Activated CD8-positive, alpha-beta T cell treated with anti-CD3 and anti-CD28 coated beads, Interleukin-2, amount 10 ng/mL, durations not matched to agents 7 days and 5 days (primary cell): ENCODE results near the gene KRT26. TPM values are rescaled to one million over a fixed set of nuclear protein-coding genes. Genes with fewer than 3 reads are reported as not detected.

ENCODE experiments used
- ATAC-seq: fragments of 150-1000 bp; cut with Tn5 transposase; one replicate; pipeline ENCODE4 v1.10.0; 2021; ENCODE audit warnings: moderate library complexity
- CTCF ChIA-PET: fragments of 350-600 bp; sonication (Branson Sonifier 250); formaldehyde crosslinking; loops from one replicate; lab custom pipeline; 2021; ENCODE audit warnings: antibody characterized with exemption; lab: Charles Lee
- POLR2A ChIA-PET: fragments of 350-600 bp; sonication (Branson Sonifier 250); formaldehyde crosslinking; loops from one replicate; lab custom pipeline; 2021; ENCODE audit warnings: antibody characterized with exemption; lab: Charles Lee
- DNase-seq: peaks from one replicate; pipeline ENCODE4 v3.0.0-alpha.2; 2020
- H3K27ac Mint-ChIP-seq: one replicate; pipeline ENCODE4 v1.8.0; 2021; ENCODE audit warnings: mild to moderate bottlenecking, mixed read lengths
- H3K27me3 Mint-ChIP-seq: one replicate; pipeline ENCODE4 v1.8.0; 2021; ENCODE audit warnings: low read depth, mixed read lengths
- H3K36me3 Mint-ChIP-seq: one replicate; pipeline ENCODE4 v1.8.0; 2021; ENCODE audit warnings: low read depth, mixed read lengths
- H3K4me1 Mint-ChIP-seq: one replicate; pipeline ENCODE4 v1.8.0; 2021; ENCODE audit warnings: low read depth, mixed read lengths
- H3K4me3 Mint-ChIP-seq: one replicate; pipeline ENCODE4 v1.8.0; 2021; ENCODE audit warnings: mild to moderate bottlenecking, mixed read lengths
- H3K9me3 Mint-ChIP-seq: one replicate; pipeline ENCODE4 v1.8.0; 2022; ENCODE audit warnings: mixed read lengths; ENCODE audit not compliant: insufficient read depth
- total RNA-seq, 2 experiments: library from RNA; stranded (reverse); gene quantifications; one replicate each; pipeline ENCODE4 v1.2.3, GENCODE V29; 2021

The KRT26 gene
- total RNA-seq, 2 experiments from 2014 or later: not detected

DNA sequence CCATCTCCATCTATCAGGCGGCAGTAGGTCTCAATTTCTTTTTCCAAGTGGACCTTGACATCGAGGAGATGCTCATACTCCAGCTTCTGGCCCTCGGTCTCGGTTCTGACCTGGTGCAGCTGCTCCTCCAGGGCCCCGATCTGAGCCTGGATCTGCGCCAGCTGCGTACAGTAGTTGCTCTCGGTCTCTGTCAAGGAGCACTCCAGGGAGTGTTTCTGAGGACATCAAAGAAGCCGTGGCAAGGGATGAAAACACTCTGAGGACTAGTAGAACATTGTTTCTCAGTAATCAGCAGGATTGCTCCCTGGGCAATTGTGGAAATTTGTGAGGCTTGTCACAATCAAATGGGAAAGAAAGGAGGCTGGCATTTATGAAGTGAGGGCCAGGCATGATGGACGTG, 21.8 kb upstream of the KRT26 start:
- ChIA-PET POLR2A (no interaction called here), CTCF (no interaction called here)
- H3K4me1 Mint-ChIP-seq: no peaks in the 10 kb centered on the region
- no peak overlapping the region for H3K27ac Mint-ChIP-seq
- no peaks in the 10 kb centered on the region for H3K36me3 Mint-ChIP-seq
- ATAC-seq (no peak), DNase-seq (no peak)
- peaks cover 22% of the 10 kb centered on the region for H3K27me3 Mint-ChIP-seq
- no peaks in the 10 kb centered on the region for H3K9me3 Mint-ChIP-seq
- H3K4me3 Mint-ChIP-seq: no peak overlapping the region

DNA sequence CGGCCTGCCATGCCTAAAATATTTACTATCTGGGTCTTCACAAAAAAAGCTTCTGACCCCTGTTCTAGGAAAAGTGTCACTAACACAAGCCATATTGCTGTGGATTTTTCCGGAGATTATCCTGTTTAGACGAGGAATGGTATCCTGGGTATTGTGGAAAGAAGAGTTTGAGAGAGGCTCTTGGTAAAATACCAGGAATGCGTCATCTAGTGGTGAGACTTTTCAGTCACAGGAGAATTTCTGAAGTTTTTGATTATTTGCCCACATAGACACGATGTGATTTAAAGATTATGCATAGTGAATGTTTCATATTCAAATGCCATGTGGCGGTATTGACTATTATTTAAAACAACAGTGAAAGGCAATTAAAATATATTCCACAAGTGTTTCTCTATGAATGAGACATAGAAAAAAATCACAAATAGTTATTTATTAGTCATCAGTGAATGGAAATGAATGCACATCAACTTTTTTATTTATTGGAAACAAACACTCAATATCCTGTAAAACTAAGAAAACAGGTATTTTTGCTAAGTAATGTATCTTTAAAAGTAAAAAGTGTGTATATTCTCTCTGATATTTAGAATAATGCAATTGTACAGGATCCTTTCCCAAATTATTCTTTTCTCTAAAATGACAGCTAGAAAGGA, 19.9 kb upstream of the KRT26 start:
- DNase-seq (no peak), ATAC-seq (no peak)
- Mint-ChIP-seq H3K27ac (no peak overlapping the region), H3K36me3 (no peaks in the 10 kb centered on the region), H3K27me3 (peaks cover 21% of the 10 kb centered on the region), H3K9me3 (no peaks in the 10 kb centered on the region), H3K4me3 (no peak overlapping the region), H3K4me1 (no peaks in the 10 kb centered on the region)
- ChIA-PET CTCF (interaction anchor here (0.8 to 1.2 kb wide), 2 partner anchors 172 to 176 kb away, joined by 3 read pairs; no protein-coding TSS in a partner anchor), POLR2A (no interaction called here)

DNA sequence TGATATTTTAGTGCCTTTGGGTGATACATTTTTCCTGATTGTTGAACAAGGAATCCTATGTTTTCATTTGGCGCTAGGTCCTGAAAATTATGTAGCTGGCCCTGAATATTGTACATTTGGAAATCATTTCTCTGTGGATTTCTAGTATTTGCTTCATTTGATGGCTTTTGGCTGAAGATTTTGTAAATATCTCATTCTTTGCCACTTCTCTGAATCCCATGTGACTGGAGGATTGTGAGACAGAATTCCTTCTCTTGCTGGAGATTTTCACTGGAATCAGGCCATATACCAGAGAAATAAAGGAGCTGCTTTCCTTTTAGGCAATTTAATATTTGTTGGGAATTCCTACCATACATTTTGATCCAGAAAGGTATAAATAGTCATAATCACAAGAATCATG, 19.1 kb upstream of the KRT26 start:
- Mint-ChIP-seq H3K4me3 (no peak overlapping the region), H3K27ac (no peak overlapping the region), H3K9me3 (no peaks in the 10 kb centered on the region), H3K36me3 (no peaks in the 10 kb centered on the region), H3K4me1 (no peaks in the 10 kb centered on the region), H3K27me3 (peaks cover 19% of the 10 kb centered on the region)
- ChIA-PET CTCF (interaction anchor here (0.8 to 1.2 kb wide), 2 partner anchors 171 to 175 kb away, joined by 3 read pairs; no protein-coding TSS in a partner anchor), POLR2A (no interaction called here)
- no peak for ATAC-seq
- no peak for DNase-seq

GRCh38 chr17:40782450-40782849, 10.4 kb upstream of the KRT26 start, which contains the start of gene KRT27:
Gene KRT27, minus strand, starts transcription at chr17:40782550. Its CDS starts 57 bp downstream, at chr17:40782493.
- ChIA-PET POLR2A (no interaction called here), CTCF (no interaction called here)
- DNase-seq (no peak), ATAC-seq (no peak)
- H3K9me3 Mint-ChIP-seq: no peaks in the 10 kb centered on the region
- peaks cover 31% of the 10 kb centered on the region for H3K27me3 Mint-ChIP-seq
- H3K27ac Mint-ChIP-seq: no peak within 1 kb of the TSS
- H3K4me1 Mint-ChIP-seq: no peaks in the 10 kb centered on the region
- H3K4me3 Mint-ChIP-seq: no peak within 1 kb of the TSS
- no peaks in the 10 kb centered on the region for H3K36me3 Mint-ChIP-seq

DNA sequence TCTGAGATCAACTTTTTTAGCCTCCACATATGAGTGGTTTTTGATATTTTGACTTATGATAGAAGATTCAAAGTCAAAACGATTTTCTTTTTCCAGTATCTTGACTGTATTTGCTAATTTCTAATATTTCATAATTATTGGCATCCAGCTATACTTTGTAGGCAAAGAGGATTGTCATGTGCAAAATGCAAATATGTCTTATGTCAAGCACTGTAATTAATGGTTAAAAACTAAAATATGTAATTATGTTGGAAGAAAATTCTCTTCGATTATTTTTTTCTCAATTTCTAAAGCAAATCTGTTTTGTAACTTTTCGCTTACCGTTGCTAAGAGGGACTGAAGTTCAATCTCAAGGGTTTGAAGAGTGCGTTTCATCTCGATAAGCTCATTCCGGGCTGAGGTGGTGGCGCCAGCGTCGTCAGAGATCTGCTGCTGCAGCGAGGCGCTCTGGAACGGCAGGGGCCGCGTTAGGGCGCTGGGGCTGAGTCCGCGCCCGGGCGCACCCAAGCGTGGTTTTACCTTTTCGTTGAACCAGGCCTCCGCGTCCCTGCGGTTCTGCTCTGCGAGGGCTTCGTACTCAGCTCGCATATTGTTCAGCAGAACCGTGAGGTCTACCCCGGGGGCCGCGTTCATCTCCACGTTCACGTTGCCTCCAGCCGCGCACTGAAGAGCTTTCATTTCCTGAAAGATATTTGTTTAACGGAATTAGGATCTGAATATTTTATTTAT, 7.3 kb upstream of the KRT26 start:
- no peak for ATAC-seq
- Mint-ChIP-seq H3K9me3 (no peaks in the 10 kb centered on the region), H3K4me1 (no peaks in the 10 kb centered on the region), H3K36me3 (no peaks in the 10 kb centered on the region), H3K27ac (no peak overlapping the region), H3K27me3 (peaks cover 49% of the 10 kb centered on the region), H3K4me3 (peak overlapping the region; percentile 29)
- DNase-seq: no peak
- POLR2A ChIA-PET: no interaction called here
- CTCF ChIA-PET: interaction anchor here (0.7 to 1.0 kb wide), 2 partner anchors 160 to 1266 kb away, joined by 3 to 4 read pairs; no protein-coding TSS in a partner anchor

GRCh38 chr17:40778461-40778860, 6.5 kb upstream of the KRT26 start:
- H3K27me3 Mint-ChIP-seq: peaks cover 52% of the 10 kb centered on the region
- H3K36me3 Mint-ChIP-seq: no peaks in the 10 kb centered on the region
- H3K4me1 Mint-ChIP-seq: no peaks in the 10 kb centered on the region
- DNase-seq (no peak), ATAC-seq (no peak)
- no peaks in the 10 kb centered on the region for H3K9me3 Mint-ChIP-seq
- no peak overlapping the region for H3K4me3 Mint-ChIP-seq
- H3K27ac Mint-ChIP-seq: no peak overlapping the region
- ChIA-PET POLR2A (interaction anchor here (0.6 kb wide), 1 partner anchor 295 kb away, joined by 3 read pairs; no protein-coding TSS in a partner anchor), CTCF (no interaction called here)

DNA sequence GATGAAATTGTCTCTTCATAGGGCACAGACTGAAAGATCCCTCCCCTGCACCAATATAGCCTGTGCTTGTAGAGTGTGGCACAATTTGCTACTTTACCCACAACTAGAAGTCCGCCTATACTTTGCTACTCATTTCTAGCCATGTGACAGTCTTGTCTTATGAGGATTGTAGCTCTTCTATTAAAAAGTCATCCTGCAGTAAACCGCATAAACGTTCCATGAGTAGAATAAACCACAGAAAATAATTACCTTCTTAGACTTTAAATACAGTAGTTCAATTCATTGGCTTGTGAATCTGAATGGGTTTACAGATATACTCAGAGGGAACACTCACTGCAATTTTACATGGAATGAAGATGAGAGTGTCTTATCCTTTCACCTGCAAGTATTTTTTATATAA, 6.0 kb upstream of the KRT26 start:
- ATAC-seq: no peak
- ChIA-PET CTCF (no interaction called here), POLR2A (interaction anchor here (0.6 kb wide), 1 partner anchor 296 kb away, joined by 3 read pairs; no protein-coding TSS in a partner anchor)
- DNase-seq: no peak
- Mint-ChIP-seq H3K27ac (no peak overlapping the region), H3K4me1 (no peaks in the 10 kb centered on the region), H3K27me3 (peaks cover 47% of the 10 kb centered on the region), H3K4me3 (no peak overlapping the region), H3K36me3 (no peaks in the 10 kb centered on the region), H3K9me3 (no peaks in the 10 kb centered on the region)

DNA sequence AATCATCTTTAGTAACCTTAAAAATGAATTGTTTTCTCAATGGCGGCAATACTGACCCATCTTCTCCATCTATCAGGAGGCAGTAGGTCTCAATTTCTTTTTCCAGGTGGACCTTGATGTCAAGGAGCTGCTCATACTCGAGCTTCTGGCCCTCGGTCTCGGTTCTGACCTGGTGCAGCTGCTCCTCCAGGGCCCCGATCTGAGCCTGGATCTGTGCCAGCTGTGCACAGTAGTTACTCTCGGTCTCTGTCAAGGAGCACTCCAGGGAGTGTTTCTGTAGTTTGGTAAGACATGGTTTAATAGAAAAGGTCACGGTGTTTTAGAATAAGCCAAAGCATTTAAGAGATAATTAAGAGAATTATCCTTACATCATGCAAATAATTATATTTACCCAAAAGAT, 5.5 kb upstream of the KRT26 start:
- H3K27me3 Mint-ChIP-seq: peaks cover 48% of the 10 kb centered on the region
- H3K27ac Mint-ChIP-seq: no peak overlapping the region
- ChIA-PET CTCF (interaction anchor here (1.0 to 1.6 kb wide), 2 partner anchors 157 to 162 kb away, joined by 3 read pairs; no protein-coding TSS in a partner anchor), POLR2A (no interaction called here)
- no peak for DNase-seq
- no peaks in the 10 kb centered on the region for H3K4me1 Mint-ChIP-seq
- no peak for ATAC-seq
- no peak overlapping the region for H3K4me3 Mint-ChIP-seq
- H3K36me3 Mint-ChIP-seq: no peaks in the 10 kb centered on the region
- no peaks in the 10 kb centered on the region for H3K9me3 Mint-ChIP-seq

GRCh38 chr17:40775945-40776344, 3.9 kb upstream of the KRT26 start:
- ATAC-seq (no peak), DNase-seq (no peak)
- H3K4me3 Mint-ChIP-seq: no peak overlapping the region
- ChIA-PET CTCF (interaction anchor here (1.6 kb wide), 1 partner anchor 161 kb away, joined by 3 read pairs; no protein-coding TSS in a partner anchor), POLR2A (no interaction called here)
- no peaks in the 10 kb centered on the region for H3K36me3 Mint-ChIP-seq
- no peak overlapping the region for H3K27ac Mint-ChIP-seq
- peaks cover 54% of the 10 kb centered on the region for H3K27me3 Mint-ChIP-seq
- H3K4me1 Mint-ChIP-seq: no peaks in the 10 kb centered on the region
- no peaks in the 10 kb centered on the region for H3K9me3 Mint-ChIP-seq

GRCh38 chr17:40765657-40766056, 6.3 kb downstream of the KRT26 start:
- no peaks in the 10 kb centered on the region for H3K36me3 Mint-ChIP-seq
- DNase-seq (no peak), ATAC-seq (no peak)
- POLR2A ChIA-PET: no interaction called here
- H3K27me3 Mint-ChIP-seq: peaks cover 17% of the 10 kb centered on the region
- CTCF ChIA-PET: no interaction called here
- H3K4me3 Mint-ChIP-seq: no peak overlapping the region
- H3K27ac Mint-ChIP-seq: no peak overlapping the region
- peaks cover 19% of the 10 kb centered on the region for H3K9me3 Mint-ChIP-seq
- H3K4me1 Mint-ChIP-seq: no peaks in the 10 kb centered on the region

DNA sequence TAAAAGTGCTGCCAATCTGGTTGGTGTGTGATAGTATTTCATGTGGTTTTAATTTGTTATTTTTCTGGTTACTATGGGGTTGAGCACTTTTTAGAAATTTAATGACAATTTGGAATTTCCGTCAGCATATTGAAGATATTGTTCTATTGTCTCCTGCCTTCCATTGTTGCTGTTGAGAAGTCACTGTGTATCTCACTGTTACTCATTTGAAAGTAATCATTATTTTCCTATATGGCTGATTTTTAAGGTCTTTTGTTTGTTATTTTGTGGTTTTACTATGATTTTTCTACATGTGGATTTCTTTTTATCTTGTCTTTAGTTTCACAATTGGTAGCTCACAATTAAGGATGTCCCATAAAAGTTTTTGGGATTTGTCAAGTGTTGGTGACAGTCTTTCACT, 8.2 kb downstream of the KRT26 start:
- ChIA-PET POLR2A (no interaction called here), CTCF (no interaction called here)
- Mint-ChIP-seq H3K4me1 (no peaks in the 10 kb centered on the region), H3K9me3 (peaks cover 35% of the 10 kb centered on the region), H3K36me3 (no peaks in the 10 kb centered on the region), H3K27ac (no peak overlapping the region), H3K27me3 (peaks cover 19% of the 10 kb centered on the region), H3K4me3 (no peak overlapping the region)
- ATAC-seq (no peak), DNase-seq (no peak)
